ENCODE measurements around the gene TCAP.
"Not testable (repeated sequence)": the region's sequence is repeated elsewhere in the genome, so short reads cannot be mapped to it uniquely, and the experiment has no call there.

Gene TCAP

DNA sequence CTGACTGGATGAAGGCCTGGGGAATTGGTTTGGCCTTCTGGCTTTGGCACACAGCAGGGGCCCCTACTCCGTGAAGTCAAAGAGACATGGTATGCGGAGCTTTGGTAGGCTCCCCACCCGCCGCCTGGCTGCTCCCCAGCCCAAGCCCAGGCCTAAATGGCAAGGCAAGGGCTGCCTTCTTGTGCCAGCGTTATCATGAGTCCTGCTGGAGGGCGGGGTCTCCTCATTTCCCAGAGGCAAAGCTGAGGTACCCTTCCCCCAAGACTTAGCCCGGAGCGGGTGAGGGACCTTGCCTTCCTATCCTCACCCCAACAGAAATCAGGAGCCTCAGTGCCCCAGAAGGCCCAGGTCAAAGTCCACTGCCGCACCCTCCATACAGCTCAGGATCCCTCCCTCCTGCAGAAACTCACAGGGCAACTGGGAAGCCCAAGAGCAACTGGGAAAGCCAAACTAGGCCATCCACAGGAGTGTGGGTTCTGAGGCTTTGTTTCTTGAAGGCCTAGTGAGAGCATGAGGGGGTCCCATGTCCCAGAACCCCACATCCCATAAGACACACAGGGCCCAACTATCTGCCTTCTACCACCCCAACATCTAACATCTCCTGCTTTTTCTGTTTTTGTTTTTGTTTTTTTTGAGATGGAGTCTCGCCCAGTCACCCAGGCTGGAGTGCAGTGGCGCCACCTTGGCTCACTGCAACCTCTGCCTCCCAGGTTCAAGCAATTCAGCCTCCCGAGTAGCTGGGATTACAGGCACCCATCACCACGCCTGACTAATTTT lies 13.4 kb downstream of the TCAP start:
- no peak for DNase-seq

DNA sequence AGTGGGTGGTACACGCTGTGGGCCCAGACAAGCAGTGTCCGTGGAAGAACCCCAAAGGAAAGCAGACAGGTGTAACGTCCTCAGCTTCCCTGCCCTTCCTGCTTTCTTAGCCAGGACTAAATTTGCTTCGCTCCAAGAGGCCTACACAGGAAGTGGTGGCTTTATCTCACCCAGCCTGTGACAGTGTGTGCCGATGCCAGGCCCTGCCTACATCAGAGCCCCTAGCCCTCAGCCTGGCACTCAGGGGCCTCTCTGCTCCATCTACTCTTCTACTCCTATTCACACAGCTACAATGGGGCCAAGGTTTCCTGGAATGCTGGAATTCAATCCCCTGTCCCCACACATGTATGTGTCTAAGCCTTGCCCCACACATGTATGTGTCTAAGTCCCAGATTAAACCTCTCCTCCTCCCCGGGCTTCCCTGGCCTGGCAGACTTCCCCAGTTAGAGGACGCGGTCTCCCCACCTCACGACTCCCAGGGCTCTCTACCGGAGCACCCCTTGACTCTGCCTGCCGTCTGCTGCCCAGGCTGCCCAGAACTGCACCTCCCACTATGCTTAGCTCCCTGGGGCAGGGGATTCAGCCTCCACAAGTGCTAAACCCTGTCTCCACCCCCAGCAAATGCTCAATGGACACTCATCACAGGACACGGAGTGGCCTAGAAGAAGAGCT lies 14.5 kb downstream of the TCAP start:
- no peak for DNase-seq

GRCh38 chr17:39683295-39683939 lies 18.3 kb downstream of the TCAP start:
- no peak for DNase-seq

DNA sequence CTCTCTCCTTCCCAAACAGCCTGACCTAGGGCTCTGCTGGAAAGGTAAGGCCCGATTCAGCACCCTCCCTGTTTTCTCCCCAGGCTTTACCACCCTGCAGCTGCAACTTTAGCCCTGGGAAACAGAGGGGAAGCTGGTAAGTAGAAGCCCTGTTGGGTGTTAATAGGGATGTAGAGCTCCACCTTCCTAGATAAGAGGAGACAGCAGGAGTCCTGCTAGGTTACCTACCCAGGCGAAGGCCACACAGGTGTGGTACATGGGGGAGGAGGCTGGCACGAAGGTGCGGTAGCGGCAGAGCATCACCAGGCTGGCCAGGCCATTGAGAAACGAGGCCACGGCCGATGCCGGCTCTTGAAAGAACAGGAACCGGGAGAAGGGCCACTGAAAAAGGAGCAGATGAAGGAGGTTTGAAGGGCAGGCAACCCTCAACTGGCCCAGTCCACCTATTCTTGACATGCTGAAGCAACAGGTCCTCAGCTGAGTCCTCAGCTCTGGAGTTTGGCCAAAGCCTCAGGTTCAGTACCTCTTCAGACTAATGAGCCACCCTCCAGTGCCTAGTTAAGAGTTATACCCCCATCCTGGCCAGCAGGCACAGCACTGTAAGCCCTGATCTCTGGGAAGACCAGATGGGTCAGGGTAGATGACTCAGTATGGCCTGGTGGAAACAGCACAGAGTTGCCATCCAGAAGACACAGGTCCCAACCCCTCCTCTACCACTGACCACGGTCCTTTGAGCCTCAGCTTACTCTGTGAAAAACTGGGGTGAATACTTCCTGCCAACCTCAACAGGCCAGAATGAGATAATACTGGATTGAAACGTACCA lies 19.4 kb downstream of the TCAP start:
- DNase-seq, result no peak

DNA sequence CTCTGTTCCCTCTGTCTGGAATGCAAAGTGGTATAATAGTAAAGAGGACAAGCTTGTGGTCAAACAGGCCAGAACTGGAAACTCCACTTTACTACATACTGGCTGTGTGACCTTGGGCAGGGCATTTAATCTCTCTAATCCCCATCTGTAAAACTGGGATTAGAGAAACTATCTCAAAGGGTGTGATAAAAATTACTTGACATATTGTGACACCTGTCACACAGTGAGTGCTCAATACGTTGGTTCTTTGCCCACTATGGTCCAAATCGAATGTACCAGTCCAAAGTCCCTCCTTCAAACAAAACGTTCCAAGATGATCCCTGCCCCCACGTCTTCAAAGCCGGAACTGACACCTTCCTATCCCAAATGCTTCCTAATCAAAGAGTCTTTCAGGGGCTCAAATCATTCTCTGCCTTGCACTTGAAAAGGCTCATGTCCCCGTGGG lies 22.0 kb downstream of the TCAP start:
- DNase-seq, result no peak

DNA sequence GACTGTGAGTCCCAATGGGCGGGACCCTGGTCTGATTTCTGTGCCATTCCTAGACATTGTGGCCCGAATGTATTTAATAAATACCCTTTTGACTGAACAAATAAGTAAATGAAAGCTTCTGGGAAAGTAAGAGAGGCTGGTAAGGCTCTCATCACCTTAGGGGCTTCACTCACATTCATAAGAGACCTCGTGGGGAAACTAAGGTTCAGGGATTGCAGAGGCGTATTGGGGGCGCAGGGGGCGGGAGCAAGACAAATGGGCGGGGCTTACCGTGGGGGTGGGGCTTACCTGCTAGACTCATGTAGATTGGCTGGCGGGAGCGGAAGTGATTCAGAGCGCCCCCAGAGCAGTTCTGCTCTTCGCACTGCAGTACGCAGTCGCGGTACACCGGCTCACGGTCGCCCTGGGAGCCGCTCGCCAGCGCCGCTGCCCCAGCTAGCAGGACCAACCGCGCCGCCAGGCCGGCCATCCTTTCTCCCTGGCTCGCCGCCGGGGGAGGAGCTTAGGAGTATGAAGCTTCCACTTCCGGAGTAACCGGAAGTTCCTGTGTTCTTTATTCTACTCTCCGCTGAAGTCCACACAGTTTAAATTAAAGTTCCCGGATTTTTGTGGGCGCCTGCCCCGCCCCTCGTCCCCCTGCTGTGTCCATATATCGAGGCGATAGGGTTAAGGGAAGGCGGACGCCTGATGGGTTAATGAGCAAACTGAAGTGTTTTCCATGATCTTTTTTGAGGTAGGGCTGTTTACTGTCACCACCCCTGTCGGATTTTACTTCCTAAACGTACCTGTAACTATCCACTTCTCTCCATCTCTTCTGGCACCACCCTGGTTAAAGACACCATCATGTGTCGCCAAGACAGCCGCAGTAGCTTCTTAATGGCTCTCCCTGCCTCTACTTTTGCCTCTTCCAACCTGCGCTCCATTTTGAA lies 22.7 kb downstream of the TCAP start, which contains the start of gene PGAP3:
TSS of gene PGAP3 (minus strand) at position 512 of the 929 bp plus-strand sequence. CDS start at position 469, 43 bp downstream.
- DNase-seq, result peak in 50 of 51 donors; percentile 49 to 97 (median 77)

- DNase-seq, result no peak
These were observed 23.3 kb downstream of the TCAP start for GRCh38 chr17:39688475-39688835.

- no peak for DNase-seq
These were observed 23.8 kb downstream of the TCAP start for GRCh38 chr17:39688945-39689344.

DNA sequence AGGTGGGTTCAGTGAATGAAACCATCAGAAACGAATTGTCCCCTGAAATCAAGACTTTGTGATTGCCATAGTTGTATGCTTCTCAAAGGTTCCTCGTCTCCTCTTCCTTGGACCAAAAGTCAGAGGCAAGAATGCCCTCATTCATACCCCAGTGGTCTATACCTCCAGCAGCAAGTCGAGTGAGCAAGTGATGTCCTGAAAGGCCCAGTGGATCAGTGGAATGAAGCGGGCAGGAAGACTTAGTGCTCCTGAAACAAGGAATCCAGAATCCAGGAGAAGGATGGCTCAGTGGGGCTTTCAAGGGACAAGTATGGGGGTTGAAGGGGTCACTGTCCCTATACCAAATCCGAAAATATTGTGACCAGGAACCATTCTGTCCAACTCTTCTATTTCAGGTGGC lies 29.4 kb downstream of the TCAP start:
- DNase-seq, result no peak

GRCh38 chr17:39695089-39695474 lies 29.9 kb downstream of the TCAP start:
- no peak for DNase-seq

GRCh38 chr17:39696731-39697130 lies 31.6 kb downstream of the TCAP start:
- DNase-seq, result no peak

DNA sequence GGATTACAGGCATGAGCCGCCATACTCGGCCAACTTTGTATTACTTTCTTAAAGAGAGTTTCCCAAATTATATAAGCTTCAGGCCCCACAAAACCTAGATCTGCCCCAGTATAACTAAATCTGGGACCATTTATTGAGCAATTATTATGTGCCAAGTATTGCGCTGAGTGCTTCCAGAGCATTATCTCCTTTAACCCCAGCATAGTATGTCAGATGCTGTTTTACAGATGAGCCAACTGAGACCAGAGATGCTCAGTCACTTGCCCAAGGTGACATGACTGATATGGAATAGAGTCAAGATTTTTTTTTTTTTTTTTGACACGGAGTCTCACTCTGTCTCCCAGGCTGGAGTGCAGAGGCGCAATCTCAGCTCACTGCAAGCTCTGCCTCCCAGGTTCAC lies 32.8 kb downstream of the TCAP start:
- no peak for DNase-seq

GRCh38 chr17:39699157-39699817 lies 34.1 kb downstream of the TCAP start:
- not testable (repeated sequence) for DNase-seq

GRCh38 chr17:39699818-39700147 lies 34.6 kb downstream of the TCAP start, which contains the start of gene ERBB2:
ERBB2 (plus strand) TSS chr17:39700064; CDS start chr17:39700239, 175 bp downstream.
- DNase-seq, result peak in 6 of 51 donors; percentile 8 to 55 (median 30)

DNA sequence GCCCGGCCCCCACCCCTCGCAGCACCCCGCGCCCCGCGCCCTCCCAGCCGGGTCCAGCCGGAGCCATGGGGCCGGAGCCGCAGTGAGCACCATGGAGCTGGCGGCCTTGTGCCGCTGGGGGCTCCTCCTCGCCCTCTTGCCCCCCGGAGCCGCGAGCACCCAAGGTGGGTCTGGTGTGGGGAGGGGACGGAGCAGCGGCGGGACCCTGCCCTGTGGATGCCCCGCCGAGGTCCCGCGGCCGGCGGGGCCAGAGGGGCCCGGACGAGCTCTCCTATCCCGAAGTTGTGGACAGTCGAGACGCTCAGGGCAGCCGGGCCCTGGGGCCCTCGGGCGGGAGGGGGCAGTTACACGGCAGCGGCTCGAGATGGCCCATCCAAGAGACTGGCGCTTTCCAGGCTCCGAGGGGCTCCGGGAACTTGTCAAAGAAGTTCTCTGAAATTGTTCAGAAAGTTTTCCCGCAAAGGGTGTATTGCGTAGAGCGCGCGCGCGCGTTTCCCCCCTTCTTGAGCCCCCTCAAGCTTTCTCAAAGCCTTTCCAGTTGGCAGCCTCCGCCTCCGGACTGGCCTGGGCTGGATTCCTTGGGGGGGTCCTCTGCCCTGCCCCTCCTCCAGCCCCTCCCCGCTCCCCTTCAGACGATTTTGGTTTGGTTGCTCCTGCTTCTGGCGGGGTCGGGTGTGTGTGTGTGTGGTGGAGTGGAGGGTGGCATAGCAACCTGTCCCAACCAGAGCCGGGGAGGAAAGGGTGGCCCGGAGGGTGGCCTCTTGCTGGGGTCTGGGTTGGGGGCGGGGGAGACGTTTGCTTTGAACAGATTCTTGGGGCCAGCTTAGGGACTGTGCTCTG lies 35.2 kb downstream of the TCAP start:
- DNase-seq, result peak in 3 of 51 donors; percentile 8 to 29 (median 13)

DNA sequence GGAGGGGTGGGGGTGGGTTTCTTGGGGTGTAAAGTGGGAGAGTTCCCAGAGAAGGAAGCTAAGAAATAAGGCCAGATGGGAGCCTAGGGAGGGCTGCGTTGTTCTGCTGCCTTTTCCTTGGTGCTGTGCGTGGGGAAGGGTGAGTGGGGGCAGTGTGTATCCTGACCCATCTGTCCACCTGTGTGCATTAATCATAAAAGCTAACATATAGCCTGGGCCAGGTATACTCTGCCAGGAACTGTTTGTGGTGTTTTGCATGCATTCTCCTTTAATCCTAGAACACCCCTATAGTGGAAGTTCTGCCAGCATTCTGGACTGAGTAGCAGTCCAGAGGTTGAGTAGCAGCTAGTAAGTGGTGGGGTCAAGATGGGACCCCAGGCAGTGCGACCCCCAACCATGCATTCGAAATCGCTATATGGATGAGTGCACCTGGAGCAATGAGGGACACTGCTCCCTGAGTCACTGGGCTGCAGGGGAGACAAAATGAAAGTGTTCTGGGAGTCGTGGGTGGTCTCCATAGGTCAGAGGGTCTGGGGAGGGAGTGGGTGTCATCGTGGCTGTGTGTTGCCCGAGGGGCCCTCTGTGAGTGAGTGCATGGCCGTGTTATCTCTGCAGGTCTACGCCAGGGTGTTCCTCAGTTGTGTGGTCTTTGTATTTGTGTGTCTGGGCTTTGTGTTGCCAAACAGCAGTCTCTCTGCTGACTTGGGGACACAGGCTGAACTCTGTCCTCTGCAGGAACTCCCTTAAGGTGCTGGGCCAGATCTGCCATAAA lies 36.0 kb downstream of the TCAP start:
- no peak for DNase-seq

DNA sequence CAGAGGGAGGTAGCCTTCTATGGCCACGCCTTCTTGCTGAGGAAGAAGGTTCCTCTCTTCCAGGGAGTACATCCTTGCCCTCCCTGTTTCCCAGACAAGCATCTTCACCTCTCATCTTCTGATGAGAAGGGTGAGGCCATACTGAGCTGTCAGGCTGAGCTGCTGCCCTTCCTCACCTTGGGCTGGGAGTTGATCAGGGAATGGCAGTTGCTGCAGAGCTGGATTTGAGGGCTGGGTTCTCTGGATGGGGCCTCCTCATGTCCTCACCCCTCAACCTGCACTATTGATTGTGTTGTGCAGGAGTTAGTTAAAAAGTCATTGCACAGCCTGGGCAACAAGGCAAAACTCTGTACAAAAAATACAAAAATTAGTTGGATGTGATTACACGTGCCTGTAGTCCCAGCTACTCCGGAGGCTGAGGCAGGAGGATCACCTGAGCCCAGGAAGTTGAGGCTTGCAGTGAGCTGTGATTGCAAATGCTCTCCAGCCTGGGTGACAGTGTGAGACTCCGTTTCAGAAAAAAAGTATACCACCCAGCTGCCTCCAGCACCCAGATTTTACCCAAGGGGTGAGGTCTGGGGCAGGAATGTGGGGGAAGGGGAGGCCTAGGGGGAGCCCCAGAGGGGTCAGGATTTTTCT lies 36.8 kb downstream of the TCAP start:
- no peak for DNase-seq
